Measurements from ENCODE around the gene HOXD3. TPM values are rescaled to one million over a fixed set of nuclear protein-coding genes. Genes with fewer than 3 reads are reported as not detected.

Gene HOXD3
- polyA plus RNA-seq, 1 experiment: not detected

DNA sequence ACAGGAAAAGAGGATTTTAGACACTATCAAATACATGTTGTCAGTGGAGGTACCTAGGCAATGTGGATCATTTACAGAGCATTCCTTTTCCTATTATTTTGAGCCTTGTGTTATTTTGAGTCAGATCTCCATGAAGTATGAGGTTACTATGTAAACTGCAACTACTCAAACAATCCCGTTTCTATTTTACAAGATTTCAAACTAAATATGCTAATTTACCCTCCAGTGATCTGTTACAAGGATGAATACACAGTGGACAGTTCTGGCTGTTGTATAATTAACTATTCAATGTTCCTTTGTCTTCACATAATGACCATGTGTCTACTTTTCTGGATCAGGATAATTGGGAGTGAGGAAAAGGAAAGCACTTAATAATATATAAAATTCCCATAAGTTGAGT, 35.9 kb downstream of the HOXD3 start:
- ChIA-PET POLR2A (no interaction called here), CTCF (no interaction called here)
- no peaks in the 10 kb centered on the region; the same call in 1 of the 2 replicates for H3K9me3 ChIP-seq (ENCODE audit: control insufficient read depth, insufficient read depth, low read length)
- no peak for DNase-seq (ENCODE audit: low read depth, low spot score)
- H3K4me3 ChIP-seq (ENCODE audit: low read depth, low read length): no peak overlapping the region
- peaks cover 29% of the 10 kb centered on the region for H3K27me3 ChIP-seq (ENCODE audit: control insufficient read depth, insufficient read depth, low read length)
- H3K27ac ChIP-seq (ENCODE audit: low read depth, low read length): no peak overlapping the region
- TF ChIP-seq, protein P1, sequence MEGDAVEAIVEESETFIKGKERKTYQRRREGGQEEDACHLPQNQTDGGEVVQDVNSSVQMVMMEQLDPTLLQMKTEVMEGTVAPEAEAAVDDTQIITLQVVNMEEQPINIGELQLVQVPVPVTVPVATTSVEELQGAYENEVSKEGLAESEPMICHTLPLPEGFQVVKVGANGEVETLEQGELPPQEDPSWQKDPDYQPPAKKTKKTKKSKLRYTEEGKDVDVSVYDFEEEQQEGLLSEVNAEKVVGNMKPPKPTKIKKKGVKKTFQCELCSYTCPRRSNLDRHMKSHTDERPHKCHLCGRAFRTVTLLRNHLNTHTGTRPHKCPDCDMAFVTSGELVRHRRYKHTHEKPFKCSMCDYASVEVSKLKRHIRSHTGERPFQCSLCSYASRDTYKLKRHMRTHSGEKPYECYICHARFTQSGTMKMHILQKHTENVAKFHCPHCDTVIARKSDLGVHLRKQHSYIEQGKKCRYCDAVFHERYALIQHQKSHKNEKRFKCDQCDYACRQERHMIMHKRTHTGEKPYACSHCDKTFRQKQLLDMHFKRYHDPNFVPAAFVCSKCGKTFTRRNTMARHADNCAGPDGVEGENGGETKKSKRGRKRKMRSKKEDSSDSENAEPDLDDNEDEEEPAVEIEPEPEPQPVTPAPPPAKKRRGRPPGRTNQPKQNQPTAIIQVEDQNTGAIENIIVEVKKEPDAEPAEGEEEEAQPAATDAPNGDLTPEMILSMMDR (IDR thresholded peaks at IDR 0.05; ENCODE audit: low read depth, low read length): no peak

DNA sequence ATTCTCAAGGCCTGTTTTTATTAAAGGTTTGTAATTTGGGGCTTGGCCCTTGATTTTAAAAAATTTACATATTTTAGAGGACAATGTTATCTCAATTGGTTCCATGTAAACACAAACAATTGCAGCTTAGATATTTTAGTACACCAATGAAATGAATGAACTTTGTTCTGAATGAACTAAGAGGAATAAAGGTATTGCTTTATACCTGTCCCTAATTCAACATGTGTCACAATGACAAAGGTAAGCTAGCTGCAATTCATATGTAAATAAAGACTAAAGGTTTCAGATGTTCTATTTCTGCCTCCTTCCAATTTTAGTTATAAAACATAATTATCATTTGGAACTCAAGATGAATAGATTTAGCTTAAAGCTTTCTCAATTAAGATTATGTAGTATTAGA, 42.8 kb downstream of the HOXD3 start:
- ChIA-PET CTCF (interaction anchor here (0.7 to 1.8 kb wide), 3 partner anchors 255 to 452 kb away, joined by 3 to 13 read pairs (median 3); no protein-coding TSS in a partner anchor), POLR2A (no interaction called here)
- no peak for DNase-seq (ENCODE audit: low read depth, low spot score)

DNA sequence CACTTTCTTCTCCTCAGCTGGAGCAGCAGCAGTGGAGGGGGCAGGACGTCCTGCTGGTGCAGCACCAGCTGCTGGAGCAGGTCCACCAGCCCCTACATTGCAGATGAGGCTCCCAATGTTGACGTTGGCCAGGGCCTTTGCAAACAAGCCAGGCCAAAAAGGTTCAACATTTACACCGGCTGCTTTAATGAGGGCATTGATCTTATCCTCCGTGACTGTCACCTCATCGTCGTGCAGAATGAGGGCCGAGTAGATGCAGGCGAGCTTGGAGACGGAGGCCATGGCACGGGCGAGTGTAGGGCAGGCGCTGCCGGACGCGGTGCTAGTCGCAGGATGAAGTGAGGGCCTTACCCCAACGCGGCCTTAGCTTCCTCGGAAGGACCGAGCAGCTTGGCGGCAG, 43.9 kb downstream of the HOXD3 start:
- ChIA-PET POLR2A (no interaction called here), CTCF (interaction anchor here (1.8 kb wide), 1 partner anchor 254 kb away, joined by 13 read pairs; no protein-coding TSS in a partner anchor)
- DNase-seq (ENCODE audit: low read depth, low spot score): no peak
- Histone ChIP-seq H3K27ac (ENCODE audit: low read depth, low read length) (no peak overlapping the region), H3K27me3 (ENCODE audit: control insufficient read depth, insufficient read depth, low read length) (peaks cover 2% of the 10 kb centered on the region), H3K9me3 (ENCODE audit: control insufficient read depth, insufficient read depth, low read length) (no peaks in the 10 kb centered on the region), H3K4me3 (ENCODE audit: low read depth, low read length) (no peak overlapping the region)
- TF ChIP-seq, protein P1 (IDR thresholded peaks at IDR 0.05; ENCODE audit: low read depth, low read length): no peak

More for the DNA sequence above, 42.8 kb downstream of the HOXD3 start:
- Histone ChIP-seq H3K27ac (ENCODE audit: low read depth, low read length) (no peak overlapping the region), H3K4me3 (ENCODE audit: low read depth, low read length) (no peak overlapping the region), H3K9me3 (ENCODE audit: control insufficient read depth, insufficient read depth, low read length) (no peaks in the 10 kb centered on the region), H3K27me3 (ENCODE audit: control insufficient read depth, insufficient read depth, low read length) (peaks cover 2% of the 10 kb centered on the region)
- TF ChIP-seq, protein P1 (IDR thresholded peaks at IDR 0.05; ENCODE audit: low read depth, low read length): no peak

DNA sequence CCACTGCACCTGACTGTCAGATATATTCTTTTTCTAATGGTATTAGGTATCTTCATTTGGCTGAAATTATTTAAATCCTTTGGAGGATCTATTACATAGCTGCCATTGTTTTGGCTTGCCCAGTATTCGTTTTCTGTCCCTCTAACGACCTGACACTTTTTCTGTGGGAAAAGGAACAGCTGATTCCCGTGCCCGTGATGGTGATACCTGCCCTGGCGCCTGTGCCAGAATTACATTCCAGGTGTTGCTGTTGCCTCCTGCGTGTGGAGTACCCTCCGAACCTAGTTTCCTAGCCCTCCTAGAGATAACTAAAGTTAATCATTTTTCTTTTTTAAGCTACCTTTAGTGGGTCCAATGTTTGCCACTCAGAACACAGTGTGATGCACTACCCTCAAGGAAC, 45.4 kb downstream of the HOXD3 start:
- TF ChIP-seq, protein P1 (IDR thresholded peaks at IDR 0.05; ENCODE audit: low read depth, low read length): no peak
- H3K9me3 ChIP-seq (ENCODE audit: control insufficient read depth, insufficient read depth, low read length): no peaks in the 10 kb centered on the region
- ChIA-PET CTCF (interaction anchor here (1.2 kb wide), 1 partner anchor 252 kb away, joined by 4 read pairs; no protein-coding TSS in a partner anchor), POLR2A (no interaction called here)
- no peak overlapping the region for H3K4me3 ChIP-seq (ENCODE audit: low read depth, low read length)
- DNase-seq (ENCODE audit: low read depth, low spot score): no peak
- peaks cover 2% of the 10 kb centered on the region for H3K27me3 ChIP-seq (ENCODE audit: control insufficient read depth, insufficient read depth, low read length)
- no peak overlapping the region for H3K27ac ChIP-seq (ENCODE audit: low read depth, low read length)

DNA sequence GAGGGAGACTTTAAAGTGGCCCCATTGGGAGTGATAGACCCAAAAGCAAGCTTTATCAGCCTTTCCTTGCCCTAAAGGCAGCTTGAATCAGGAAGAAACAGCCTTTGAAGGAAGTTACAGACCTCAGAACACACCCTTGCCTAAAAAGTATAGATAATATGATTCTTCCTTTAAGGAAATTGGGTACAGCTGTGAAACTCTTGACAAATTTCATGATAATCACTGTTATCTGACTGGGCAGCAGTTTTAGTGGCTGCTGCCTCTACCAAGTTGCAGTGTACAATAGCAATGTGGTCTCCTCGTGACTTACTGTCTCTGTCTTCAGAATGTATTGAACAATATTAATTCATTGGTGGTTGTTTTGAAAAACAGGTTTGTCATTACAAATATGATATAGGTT, 48.0 kb downstream of the HOXD3 start:
- POLR2A ChIA-PET: no interaction called here
- CTCF ChIA-PET: no interaction called here
- TF ChIP-seq, protein P1 (IDR thresholded peaks at IDR 0.05; ENCODE audit: low read depth, low read length): no peak
- Histone ChIP-seq H3K9me3 (ENCODE audit: control insufficient read depth, insufficient read depth, low read length) (no peaks in the 10 kb centered on the region), H3K27me3 (ENCODE audit: control insufficient read depth, insufficient read depth, low read length) (no peaks in the 10 kb centered on the region), H3K4me3 (ENCODE audit: low read depth, low read length) (no peak overlapping the region), H3K27ac (ENCODE audit: low read depth, low read length) (no peak overlapping the region)
- DNase-seq (ENCODE audit: low read depth, low spot score): no peak
